Measurements from ENCODE around the gene HTD2.
"Not testable (repeated sequence)": the region's sequence is repeated elsewhere in the genome, so short reads cannot be mapped to it uniquely, and the experiment has no call there.

The HTD2 gene

GRCh38 chr3:58305882-58306711 is at the start of gene HTD2, which contains the start of gene RPP14:
HTD2 (plus strand) TSS chr3:58306520; CDS start chr3:58317614, 11,094 bp downstream.
RPP14 (plus strand) TSS chr3:58306245; CDS start chr3:58310330, 4,085 bp downstream.
- DNase-seq (ENCODE audit: low spot score): peak; percentile 97

DNA sequence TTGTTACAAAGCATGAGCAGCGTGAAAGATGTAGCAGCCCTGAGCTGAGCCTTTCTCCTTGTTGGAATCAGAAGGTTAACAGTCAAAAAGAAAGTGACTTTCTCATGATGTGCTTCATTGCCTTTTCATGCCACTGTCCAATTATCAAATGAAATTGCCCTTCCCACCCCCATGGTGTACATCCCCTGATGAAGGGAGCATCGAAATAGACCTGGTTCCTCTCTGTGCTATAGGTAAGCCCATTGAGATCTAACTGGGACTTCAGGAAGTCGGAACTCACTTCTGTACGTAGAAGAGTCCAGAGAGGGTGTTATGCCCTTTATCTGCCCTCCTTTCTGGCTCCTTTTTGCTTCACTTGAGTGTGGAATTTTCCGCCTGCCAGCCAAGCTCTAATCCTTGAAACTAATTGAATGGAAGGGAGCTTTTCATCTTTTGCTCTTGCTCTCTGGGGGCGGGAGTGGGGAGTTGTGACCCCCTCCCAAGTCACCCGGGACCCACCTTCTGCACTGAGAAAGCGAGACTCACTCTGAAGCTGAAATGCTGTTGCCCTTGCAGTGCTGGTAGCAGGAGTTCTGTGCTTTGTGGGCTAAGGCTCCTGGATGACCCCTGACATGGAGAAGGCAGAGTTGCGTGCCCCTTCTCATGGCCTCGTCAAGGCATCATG is 47.8 kb upstream of the HTD2 start:
- DNase-seq (ENCODE audit: low spot score): no peak

- DNase-seq (ENCODE audit: low spot score): no peak
Observed at GRCh38 chr3:58260261-58260731, 46.0 kb upstream of the HTD2 start.

- no peak for DNase-seq (ENCODE audit: low spot score)
Observed at GRCh38 chr3:58260733-58261132, 45.6 kb upstream of the HTD2 start.

GRCh38 chr3:58261954-58262666 is 44.2 kb upstream of the HTD2 start:
- no peak for DNase-seq (ENCODE audit: low spot score)

GRCh38 chr3:58266577-58266976 is 39.7 kb upstream of the HTD2 start:
- DNase-seq (ENCODE audit: low spot score): no peak

- DNase-seq (ENCODE audit: low spot score): not testable (repeated sequence)
Observed at GRCh38 chr3:58267543-58267942, 38.8 kb upstream of the HTD2 start.

GRCh38 chr3:58269356-58269755 is 37.0 kb upstream of the HTD2 start:
- DNase-seq (ENCODE audit: low spot score): no peak

- DNase-seq (ENCODE audit: low spot score): no peak
Observed at GRCh38 chr3:58270485-58270884, 35.8 kb upstream of the HTD2 start.

GRCh38 chr3:58271901-58272501 is 34.3 kb upstream of the HTD2 start:
- DNase-seq (ENCODE audit: low spot score): no peak

GRCh38 chr3:58272891-58273290 is 33.4 kb upstream of the HTD2 start:
- DNase-seq (ENCODE audit: low spot score): no peak

DNA sequence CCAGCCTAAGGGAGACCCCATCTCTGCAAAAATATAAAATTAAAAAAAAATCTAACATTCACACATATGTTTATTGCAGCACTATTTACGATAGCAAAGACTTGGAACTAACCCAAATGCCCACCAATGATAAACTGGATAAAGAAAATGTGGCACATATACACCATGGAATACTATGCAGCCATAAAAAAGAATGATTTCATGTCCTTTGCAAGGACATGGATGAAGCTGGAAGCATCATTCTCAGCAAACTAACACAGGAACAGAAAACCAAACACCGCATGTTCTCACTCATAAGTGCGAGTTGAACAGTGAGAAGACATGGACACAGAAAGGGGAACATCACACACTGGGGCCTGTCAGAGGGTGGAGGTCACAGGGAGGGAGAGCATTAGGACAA is 33.0 kb upstream of the HTD2 start:
- DNase-seq (ENCODE audit: low spot score): not testable (repeated sequence)

DNA sequence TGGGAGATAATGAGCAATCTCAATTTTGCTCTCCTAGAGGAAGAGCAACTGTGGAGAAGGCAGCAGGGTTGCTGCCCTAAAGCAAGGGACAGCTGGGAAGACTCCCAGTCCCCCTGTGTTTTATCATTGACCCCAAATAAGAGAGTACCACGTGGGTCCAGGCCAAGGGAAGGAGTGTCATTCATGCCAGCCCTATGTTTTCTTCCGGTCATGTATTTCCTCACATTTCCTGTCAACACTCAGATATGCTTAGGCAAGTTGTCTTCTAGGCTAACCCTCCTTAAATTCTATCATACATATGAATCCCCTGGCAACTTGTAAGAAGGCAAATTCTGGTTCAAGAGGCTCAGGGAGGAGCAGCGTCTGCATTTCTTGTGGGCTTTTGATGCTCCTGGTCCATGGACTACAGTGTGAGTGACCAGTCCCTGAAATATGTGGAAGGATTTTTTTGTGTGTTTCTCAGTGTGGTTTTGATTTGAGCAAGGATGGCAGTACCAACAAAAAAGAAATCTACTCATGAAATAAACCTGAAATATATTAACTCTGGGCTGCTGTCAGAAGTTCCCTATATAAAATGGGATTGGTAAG is 32.2 kb upstream of the HTD2 start:
- DNase-seq (ENCODE audit: low spot score): no peak

- DNase-seq (ENCODE audit: low spot score): no peak
Observed at GRCh38 chr3:58281069-58281468, 25.3 kb upstream of the HTD2 start.

GRCh38 chr3:58285334-58285733 is 21.0 kb upstream of the HTD2 start:
- no peak for DNase-seq (ENCODE audit: low spot score)

- no peak for DNase-seq (ENCODE audit: low spot score)
Observed at GRCh38 chr3:58287354-58287753, 19.0 kb upstream of the HTD2 start.

- DNase-seq (ENCODE audit: low spot score): no peak
Observed at GRCh38 chr3:58288011-58288728, 18.1 kb upstream of the HTD2 start.

- DNase-seq (ENCODE audit: low spot score): not testable (repeated sequence)
Observed at GRCh38 chr3:58288964-58289613, 17.2 kb upstream of the HTD2 start.

DNA sequence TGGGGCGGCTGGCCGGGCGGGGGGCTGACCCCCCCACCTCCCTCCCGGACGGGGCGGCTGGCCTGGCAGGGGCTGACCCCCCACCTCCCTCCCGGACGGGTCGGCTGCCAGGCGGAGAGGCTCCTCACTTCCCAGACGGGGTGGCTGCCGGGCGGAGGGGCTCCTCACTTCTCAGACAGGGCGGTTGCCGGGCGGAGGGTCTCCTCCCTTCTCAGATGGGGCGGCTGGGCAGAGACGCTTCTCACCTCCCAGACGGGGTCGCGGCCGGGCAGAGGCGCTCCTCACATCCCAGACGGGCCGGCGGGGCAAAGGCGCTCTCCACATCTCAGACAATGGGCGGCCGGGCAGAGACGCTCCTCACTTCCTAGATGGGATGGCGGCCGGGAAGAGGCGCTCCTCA is 15.9 kb upstream of the HTD2 start:
- DNase-seq (ENCODE audit: low spot score): not testable (repeated sequence)

GRCh38 chr3:58291671-58292338 is 14.5 kb upstream of the HTD2 start:
- DNase-seq (ENCODE audit: low spot score): no peak
